SJCRH30 (cell line): ENCODE measurements around the gene ARID3C. TPM values are rescaled to one million over a fixed set of nuclear protein-coding genes. Genes with fewer than 3 reads are reported as not detected.

ENCODE experiments used
- DNase-seq, 2 experiments: peaks; one replicate each; pipeline ENCODE4 v3.0.0-alpha.2; 2015 to 2020
- H3K27ac ChIP-seq: fragments of 250-450 bp; sonication (Bioruptor Pico); 2 replicates; pipeline ENCODE4 v1.5.1; 2020; ENCODE audit warnings: mild to moderate bottlenecking, moderate library complexity
- H3K27me3 ChIP-seq: fragments of 250-450 bp; sonication (Bioruptor Pico); 2 replicates; pipeline ENCODE4 v1.5.1; 2020; ENCODE audit warnings: mild to moderate bottlenecking, moderate library complexity
- H3K36me3 ChIP-seq: fragments of 250-450 bp; sonication (Bioruptor Pico); 2 replicates; pipeline ENCODE4 v1.5.1; 2020; ENCODE audit warnings: mild to moderate bottlenecking, moderate library complexity
- H3K4me1 ChIP-seq: fragments of 250-450 bp; sonication (Bioruptor Pico); 2 replicates; pipeline ENCODE4 v1.5.1; 2020; ENCODE audit warnings: mild to moderate bottlenecking, moderate library complexity
- H3K4me3 ChIP-seq: fragments of 250-450 bp; sonication (Bioruptor Pico); 2 replicates; pipeline ENCODE4 v1.5.1; 2020; ENCODE audit warnings: mild to moderate bottlenecking, moderate library complexity
- H3K9me3 ChIP-seq: fragments of 250-450 bp; sonication (Bioruptor Pico); replicated peaks from 2 replicates; pipeline ENCODE4 v1.5.1; 2020; ENCODE audit warnings: mild to moderate bottlenecking, moderate library complexity
- total RNA-seq: library from RNA; depleted of rRNA; stranded (reverse); fragments of >200 nt; shearing (Covaris generic); gene quantifications from 2 replicates; pipeline ENCODE4 v1.2.3, GENCODE V29; 2014

Gene ARID3C
- total RNA-seq, 1 experiment from 2014 or later, result not detected

- no peak overlapping the region for H3K4me3 ChIP-seq
- no peak for DNase-seq
- H3K36me3 ChIP-seq, result no peaks in the 10 kb centered on the region
- no peaks in the 10 kb centered on the region for H3K9me3 ChIP-seq
- H3K27ac ChIP-seq, result no peak overlapping the region
- peaks cover 26% of the 10 kb centered on the region for H3K27me3 ChIP-seq
- H3K4me1 ChIP-seq, result no peaks in the 10 kb centered on the region
Observed at GRCh38 chr9:34624475-34625185, 4.2 kb downstream of the ARID3C start.

- H3K36me3 ChIP-seq, result no peaks in the 10 kb centered on the region
- H3K4me3 ChIP-seq, result no peak overlapping the region
- no peak for DNase-seq
- H3K27ac ChIP-seq, result no peak overlapping the region
- H3K9me3 ChIP-seq, result no peaks in the 10 kb centered on the region
- H3K27me3 ChIP-seq, result peaks cover 21% of the 10 kb centered on the region
- no peaks in the 10 kb centered on the region; the same call in 1 of the 2 replicates for H3K4me1 ChIP-seq
Observed at GRCh38 chr9:34623374-34624235, 5.3 kb downstream of the ARID3C start.

- Histone ChIP-seq H3K27ac (no peak within 1 kb of the TSS), H3K36me3 (no peaks in the 10 kb centered on the region), H3K4me3 (peak within 1 kb of the TSS; percentile 67), H3K27me3 (no peaks in the 10 kb centered on the region), H3K9me3 (no peaks in the 10 kb centered on the region), H3K4me1 (no peaks in the 10 kb centered on the region; the same call in 1 of the 2 replicates)
- DNase-seq, result peak; percentile 91 to 93
Observed at GRCh38 chr9:34620061-34620994, 8.5 kb downstream of the ARID3C start, which contains the start of gene DCTN3. Gene DCTN3 (minus strand): TSS chr9:34620495. CDS start chr9:34620464, 31 bp downstream.

GRCh38 chr9:34615132-34615531, 13.7 kb downstream of the ARID3C start:
- Histone ChIP-seq H3K4me1 (no peaks in the 10 kb centered on the region; the same call in 1 of the 2 replicates), H3K27me3 (no peaks in the 10 kb centered on the region), H3K36me3 (no peaks in the 10 kb centered on the region), H3K9me3 (no peaks in the 10 kb centered on the region), H3K27ac (no peak overlapping the region), H3K4me3 (no peak overlapping the region)
- no peak for DNase-seq

GRCh38 chr9:34612788-34613390, 16.0 kb downstream of the ARID3C start:
- Histone ChIP-seq H3K27ac (peak overlapping the region; percentile 72), H3K36me3 (no peaks in the 10 kb centered on the region), H3K4me3 (peak overlapping the region; percentile 79), H3K4me1 (no peaks in the 10 kb centered on the region), H3K27me3 (no peaks in the 10 kb centered on the region), H3K9me3 (no peaks in the 10 kb centered on the region)
- DNase-seq, result peak; percentile 80 to 89

- Histone ChIP-seq H3K4me1 (no peaks in the 10 kb centered on the region), H3K36me3 (no peaks in the 10 kb centered on the region), H3K9me3 (no peaks in the 10 kb centered on the region), H3K4me3 (peak within 1 kb of the TSS; percentile 79), H3K27ac (peak within 1 kb of the TSS; percentile 72), H3K27me3 (no peaks in the 10 kb centered on the region)
- DNase-seq, result peak; percentile 83 to 88
Observed at GRCh38 chr9:34611811-34612787, 16.8 kb downstream of the ARID3C start, which contains the start of gene RPP25L. Gene RPP25L (minus strand): TSS chr9:34612097. CDS start chr9:34611296, 801 bp downstream.

GRCh38 chr9:34611251-34611810, 17.5 kb downstream of the ARID3C start:
- Histone ChIP-seq H3K27me3 (no peaks in the 10 kb centered on the region), H3K9me3 (no peaks in the 10 kb centered on the region), H3K4me1 (no peaks in the 10 kb centered on the region), H3K36me3 (no peaks in the 10 kb centered on the region), H3K4me3 (peak overlapping the region; percentile 79), H3K27ac (peak overlapping the region; percentile 72)
- DNase-seq, result peak in 1 of 2 experiments; percentile 27

- H3K4me1 ChIP-seq, result no peaks in the 10 kb centered on the region
- DNase-seq, result no peak
- no peaks in the 10 kb centered on the region for H3K9me3 ChIP-seq
- H3K4me3 ChIP-seq, result no peak overlapping the region
- H3K36me3 ChIP-seq, result no peaks in the 10 kb centered on the region
- H3K27ac ChIP-seq, result no peak overlapping the region
- H3K27me3 ChIP-seq, result no peaks in the 10 kb centered on the region
Observed at GRCh38 chr9:34610434-34611206, 18.2 kb downstream of the ARID3C start.

GRCh38 chr9:34607331-34607730, 21.5 kb downstream of the ARID3C start:
- Histone ChIP-seq H3K9me3 (no peaks in the 10 kb centered on the region), H3K27me3 (no peaks in the 10 kb centered on the region), H3K4me3 (no peak overlapping the region), H3K4me1 (no peaks in the 10 kb centered on the region), H3K36me3 (no peaks in the 10 kb centered on the region), H3K27ac (no peak overlapping the region)
- no peak for DNase-seq

- no peaks in the 10 kb centered on the region for H3K4me1 ChIP-seq
- no peaks in the 10 kb centered on the region for H3K27me3 ChIP-seq
- no peak for DNase-seq
- H3K27ac ChIP-seq, result no peak overlapping the region
- no peak overlapping the region for H3K4me3 ChIP-seq
- no peaks in the 10 kb centered on the region for H3K36me3 ChIP-seq
- no peaks in the 10 kb centered on the region for H3K9me3 ChIP-seq
Observed at GRCh38 chr9:34606905-34607304, 22.0 kb downstream of the ARID3C start.

- H3K4me3 ChIP-seq, result no peak overlapping the region
- H3K36me3 ChIP-seq, result no peaks in the 10 kb centered on the region
- H3K27ac ChIP-seq, result no peak overlapping the region
- H3K27me3 ChIP-seq, result no peaks in the 10 kb centered on the region
- H3K9me3 ChIP-seq, result no peaks in the 10 kb centered on the region
- DNase-seq, result no peak
- H3K4me1 ChIP-seq, result no peaks in the 10 kb centered on the region
Observed at GRCh38 chr9:34606190-34606589, 22.7 kb downstream of the ARID3C start.

GRCh38 chr9:34603610-34604231, 25.1 kb downstream of the ARID3C start:
- peak; percentile 72 to 91 for DNase-seq
- Histone ChIP-seq H3K27me3 (no peaks in the 10 kb centered on the region), H3K36me3 (no peaks in the 10 kb centered on the region), H3K9me3 (no peaks in the 10 kb centered on the region), H3K27ac (no peak overlapping the region), H3K4me1 (peaks cover 13% of the 10 kb centered on the region), H3K4me3 (no peak overlapping the region)
